Measurements from ENCODE around the gene JAKMIP2.
"Not testable (repeated sequence)": the region's sequence is repeated elsewhere in the genome, so short reads cannot be mapped to it uniquely, and the experiment has no call there.

The JAKMIP2 gene

GRCh38 chr5:147782110-147783028 is at the start of gene JAKMIP2:
TSS of gene JAKMIP2 (minus strand) at chr5:147782728. CDS start at chr5:147671806, 110,922 bp downstream.
- no peaks in the 10 kb centered on the region for H3K27me3 ChIP-seq (ENCODE audit: control insufficient read depth, insufficient read depth, low read length)
- H3K36me3 ChIP-seq (ENCODE audit: control insufficient read depth, insufficient read depth, low read length), result no peaks in the 10 kb centered on the region
- DNase-seq (ENCODE audit: low read depth, low spot score), result peak; percentile 97
- WGBS (ENCODE audit: insufficient coverage, insufficient read length), result no CpG with 5 or more reads among the region's 19 CpGs
- no peaks in the 10 kb centered on the region for H3K9me3 ChIP-seq (ENCODE audit: control insufficient read depth, insufficient read depth, low read length)
- no peaks in the 10 kb centered on the region; the same call in 1 of the 2 replicates for H3K4me1 ChIP-seq (ENCODE audit: control insufficient read depth, insufficient read depth, low read length)
- peak within 1 kb of the TSS; percentile 8 for H3K27ac ChIP-seq (ENCODE audit: low read length)
- peak within 1 kb of the TSS; percentile 75; the same call in 1 of the 2 replicates for H3K4me3 ChIP-seq (ENCODE audit: low read length)

GRCh38 chr5:147831465-147831864 is 48.9 kb upstream of the JAKMIP2 start, which contains the start of gene SPINK1:
TSS of gene SPINK1 (minus strand) at chr5:147831671. CDS start at chr5:147831577, 94 bp downstream.
- H3K36me3 ChIP-seq (ENCODE audit: control insufficient read depth, insufficient read depth, low read length), result no peaks in the 10 kb centered on the region
- no peaks in the 10 kb centered on the region for H3K27me3 ChIP-seq (ENCODE audit: control insufficient read depth, insufficient read depth, low read length)
- DNase-seq (ENCODE audit: low read depth, low spot score), result no peak
- H3K9me3 ChIP-seq (ENCODE audit: control insufficient read depth, insufficient read depth, low read length), result no peaks in the 10 kb centered on the region
- H3K4me1 ChIP-seq (ENCODE audit: control insufficient read depth, insufficient read depth, low read length), result no peaks in the 10 kb centered on the region
- no CpG with 5 or more reads among the region's 3 CpGs for WGBS (ENCODE audit: insufficient coverage, insufficient read length)
- no peak within 1 kb of the TSS for H3K4me3 ChIP-seq (ENCODE audit: low read length)
- no peak within 1 kb of the TSS for H3K27ac ChIP-seq (ENCODE audit: low read length)

GRCh38 chr5:147830035-147830434 is 47.5 kb upstream of the JAKMIP2 start:
- no peak for DNase-seq (ENCODE audit: low read depth, low spot score)
- Histone ChIP-seq H3K9me3 (ENCODE audit: control insufficient read depth, insufficient read depth, low read length) (no peaks in the 10 kb centered on the region), H3K27ac (ENCODE audit: low read length) (no peak overlapping the region), H3K4me1 (ENCODE audit: control insufficient read depth, insufficient read depth, low read length) (no peaks in the 10 kb centered on the region), H3K4me3 (ENCODE audit: low read length) (no peak overlapping the region), H3K36me3 (ENCODE audit: control insufficient read depth, insufficient read depth, low read length) (no peaks in the 10 kb centered on the region), H3K27me3 (ENCODE audit: control insufficient read depth, insufficient read depth, low read length) (no peaks in the 10 kb centered on the region)

GRCh38 chr5:147827017-147827416 is 44.5 kb upstream of the JAKMIP2 start:
- not testable (repeated sequence) for H3K9me3 ChIP-seq (ENCODE audit: control insufficient read depth, insufficient read depth, low read length); H3K36me3 ChIP-seq (ENCODE audit: control insufficient read depth, insufficient read depth, low read length); H3K27ac ChIP-seq (ENCODE audit: low read length); H3K4me3 ChIP-seq (ENCODE audit: low read length); DNase-seq (ENCODE audit: low read depth, low spot score); H3K27me3 ChIP-seq (ENCODE audit: control insufficient read depth, insufficient read depth, low read length); H3K4me1 ChIP-seq (ENCODE audit: control insufficient read depth, insufficient read depth, low read length)
- WGBS (ENCODE audit: insufficient coverage, insufficient read length), result no CpG with 5 or more reads among the region's 5 CpGs

GRCh38 chr5:147826361-147826760 is 43.8 kb upstream of the JAKMIP2 start:
- Histone ChIP-seq H3K36me3 (ENCODE audit: control insufficient read depth, insufficient read depth, low read length) (no peaks in the 10 kb centered on the region), H3K27ac (ENCODE audit: low read length) (no peak overlapping the region), H3K9me3 (ENCODE audit: control insufficient read depth, insufficient read depth, low read length) (no peaks in the 10 kb centered on the region), H3K27me3 (ENCODE audit: control insufficient read depth, insufficient read depth, low read length) (no peaks in the 10 kb centered on the region), H3K4me1 (ENCODE audit: control insufficient read depth, insufficient read depth, low read length) (no peaks in the 10 kb centered on the region), H3K4me3 (ENCODE audit: low read length) (no peak overlapping the region)
- no CpG with 5 or more reads among the region's 2 CpGs for WGBS (ENCODE audit: insufficient coverage, insufficient read length)
- no peak for DNase-seq (ENCODE audit: low read depth, low spot score)

- Histone ChIP-seq H3K27ac (ENCODE audit: low read length) (no peak overlapping the region), H3K4me3 (ENCODE audit: low read length) (no peak overlapping the region), H3K4me1 (ENCODE audit: control insufficient read depth, insufficient read depth, low read length) (no peaks in the 10 kb centered on the region), H3K9me3 (ENCODE audit: control insufficient read depth, insufficient read depth, low read length) (no peaks in the 10 kb centered on the region), H3K27me3 (ENCODE audit: control insufficient read depth, insufficient read depth, low read length) (no peaks in the 10 kb centered on the region), H3K36me3 (ENCODE audit: control insufficient read depth, insufficient read depth, low read length) (no peaks in the 10 kb centered on the region)
- no CpG with 5 or more reads among the region's 4 CpGs for WGBS (ENCODE audit: insufficient coverage, insufficient read length)
- DNase-seq (ENCODE audit: low read depth, low spot score), result peak; percentile 48
Measured at GRCh38 chr5:147822686-147823491, 40.4 kb upstream of the JAKMIP2 start.

GRCh38 chr5:147822222-147822621 is 39.7 kb upstream of the JAKMIP2 start:
- WGBS (ENCODE audit: insufficient coverage, insufficient read length), result no CpG with 5 or more reads among the region's 3 CpGs
- not testable (repeated sequence) for H3K9me3 ChIP-seq (ENCODE audit: control insufficient read depth, insufficient read depth, low read length); H3K4me3 ChIP-seq (ENCODE audit: low read length); H3K27ac ChIP-seq (ENCODE audit: low read length); DNase-seq (ENCODE audit: low read depth, low spot score); H3K4me1 ChIP-seq (ENCODE audit: control insufficient read depth, insufficient read depth, low read length); H3K27me3 ChIP-seq (ENCODE audit: control insufficient read depth, insufficient read depth, low read length); H3K36me3 ChIP-seq (ENCODE audit: control insufficient read depth, insufficient read depth, low read length)

- Histone ChIP-seq H3K36me3 (ENCODE audit: control insufficient read depth, insufficient read depth, low read length) (no peaks in the 10 kb centered on the region), H3K27ac (ENCODE audit: low read length) (no peak overlapping the region), H3K9me3 (ENCODE audit: control insufficient read depth, insufficient read depth, low read length) (no peaks in the 10 kb centered on the region), H3K4me1 (ENCODE audit: control insufficient read depth, insufficient read depth, low read length) (no peaks in the 10 kb centered on the region), H3K4me3 (ENCODE audit: low read length) (no peak overlapping the region), H3K27me3 (ENCODE audit: control insufficient read depth, insufficient read depth, low read length) (no peaks in the 10 kb centered on the region)
- no CpG with 5 or more reads among the region's 5 CpGs for WGBS (ENCODE audit: insufficient coverage, insufficient read length)
- DNase-seq (ENCODE audit: low read depth, low spot score), result no peak
Measured at GRCh38 chr5:147821766-147822165, 39.2 kb upstream of the JAKMIP2 start.

GRCh38 chr5:147819261-147819770 is 36.8 kb upstream of the JAKMIP2 start:
- no CpG with 5 or more reads among the region's 1 CpG for WGBS (ENCODE audit: insufficient coverage, insufficient read length)
- H3K4me3 ChIP-seq (ENCODE audit: low read length), result no peak overlapping the region
- H3K36me3 ChIP-seq (ENCODE audit: control insufficient read depth, insufficient read depth, low read length), result no peaks in the 10 kb centered on the region

GRCh38 chr5:147818290-147818689 is 35.8 kb upstream of the JAKMIP2 start:
- Histone ChIP-seq H3K36me3 (ENCODE audit: control insufficient read depth, insufficient read depth, low read length) (no peaks in the 10 kb centered on the region), H3K9me3 (ENCODE audit: control insufficient read depth, insufficient read depth, low read length) (no peaks in the 10 kb centered on the region), H3K27me3 (ENCODE audit: control insufficient read depth, insufficient read depth, low read length) (no peaks in the 10 kb centered on the region), H3K4me3 (ENCODE audit: low read length) (no peak overlapping the region), H3K27ac (ENCODE audit: low read length) (no peak overlapping the region), H3K4me1 (ENCODE audit: control insufficient read depth, insufficient read depth, low read length) (no peaks in the 10 kb centered on the region)
- DNase-seq (ENCODE audit: low read depth, low spot score), result no peak
- WGBS (ENCODE audit: insufficient coverage, insufficient read length), result no CpG with 5 or more reads among the region's 1 CpG

More at GRCh38 chr5:147819261-147819770, 36.8 kb upstream of the JAKMIP2 start:
- Histone ChIP-seq H3K27ac (ENCODE audit: low read length) (no peak overlapping the region), H3K9me3 (ENCODE audit: control insufficient read depth, insufficient read depth, low read length) (no peaks in the 10 kb centered on the region), H3K4me1 (ENCODE audit: control insufficient read depth, insufficient read depth, low read length) (no peaks in the 10 kb centered on the region), H3K27me3 (ENCODE audit: control insufficient read depth, insufficient read depth, low read length) (no peaks in the 10 kb centered on the region)
- DNase-seq (ENCODE audit: low read depth, low spot score), result no peak
